Esophagus squamous epithelium (tissue), 5 donors: ENCODE data around the gene PRPF40A. TPM values are rescaled to one million over a fixed set of nuclear protein-coding genes. Genes with fewer than 3 reads are reported as not detected.
A peak's percentile ranks its signal among the peaks of the same experiment; 100 is the strongest.
"Not testable (repeated sequence)": the region's sequence is repeated elsewhere in the genome, so short reads cannot be mapped to it uniquely, and the experiment has no call there.

Experiments used
- DNase-seq: peaks from one replicate; lab custom pipeline; 2025; lab: John Stamatoyannopoulos, UW
- H3K27ac ChIP-seq, 4 donors: fragments of 200-600 bp; sonication (generic); one replicate each; pipeline ENCODE4 v1.5.1; 2016 to 2019; ENCODE audit warnings: mild to moderate bottlenecking in 1 of 4
- H3K27me3 ChIP-seq, 4 donors: fragments of 200-600 bp; sonication (generic); 1 replicate in 3 of 4; 2 replicates in 1 of 4; pipeline versions ENCODE4 v1.5.1 to v1.6.0; 2017 to 2021; ENCODE audit warnings: antibody characterized with exemption in 1 of 4
- H3K36me3 ChIP-seq, 3 donors: fragments of 200-600 bp; sonication (generic); one replicate each; pipeline ENCODE4 v1.5.1; 2016 to 2019
- H3K4me1 ChIP-seq, 3 donors: fragments of 200-600 bp; sonication (generic); one replicate each; pipeline ENCODE4 v1.5.1; 2017 to 2019
- H3K4me3 ChIP-seq, 4 donors: fragments of 200-600 bp; sonication (generic); 1 replicate in 3 of 4; 2 replicates in 1 of 4; pipeline ENCODE4 v1.5.1; 2016 to 2019; ENCODE audit warnings: mild to moderate bottlenecking in 2 of 4, moderate library complexity in 1 of 4
- H3K9me3 ChIP-seq, 3 donors: fragments of 200-600 bp; sonication (generic); one replicate each; pipeline ENCODE4 v1.5.1; 2016 to 2019
- POLR2A ChIP-seq, 4 donors: fragments of 450-650 bp; IDR thresholded peaks; one replicate each; pipeline ENCODE4 v1.6.1; 2017; ENCODE audit warnings: antibody characterized with exemption in 4 of 4, mild to moderate bottlenecking in 4 of 4, moderate library complexity in 3 of 4
- WGBS, 2 donors: methylation state at CpG; one replicate each; pipeline ENCODE4 v1.1.5; 2018; 5-methylcytosine and 5-hydroxymethylcytosine counted together
- intact Hi-C: fragments of 100-400 bp; cut with DNase I; formaldehyde crosslinking; loops from one replicate; pipeline ENCODE4 v1.15.0; 2022
- total RNA-seq, 4 donors: library from RNA; depleted of rRNA; stranded (reverse); fragments of >200 nt; gene quantifications; one replicate each; pipeline ENCODE4 v1.1.0, GENCODE V29; 2016
- TF ChIP-seq, protein P1 (sequence below), 6 experiments: fragments of 450-650 bp in 4 of 6; fragments of 200-600 bp in 2 of 6; sonication (generic) in 2 of 6; IDR thresholded peaks; one replicate each; pipeline ENCODE4 v1.5.1; 2016 to 2019; ENCODE audit warnings: antibody characterized with exemption in 6 of 6, mild to moderate bottlenecking in 4 of 6, moderate library complexity in 4 of 6
- donor health status: DM: yes; HTN: yes; CAD: no.

The PRPF40A gene
- total RNA-seq, result 100 to 1,000 TPM in 2 of 4 donors, 10 to 100 TPM in 2; 90.8 to 123 (median 99.6) TPM

DNA sequence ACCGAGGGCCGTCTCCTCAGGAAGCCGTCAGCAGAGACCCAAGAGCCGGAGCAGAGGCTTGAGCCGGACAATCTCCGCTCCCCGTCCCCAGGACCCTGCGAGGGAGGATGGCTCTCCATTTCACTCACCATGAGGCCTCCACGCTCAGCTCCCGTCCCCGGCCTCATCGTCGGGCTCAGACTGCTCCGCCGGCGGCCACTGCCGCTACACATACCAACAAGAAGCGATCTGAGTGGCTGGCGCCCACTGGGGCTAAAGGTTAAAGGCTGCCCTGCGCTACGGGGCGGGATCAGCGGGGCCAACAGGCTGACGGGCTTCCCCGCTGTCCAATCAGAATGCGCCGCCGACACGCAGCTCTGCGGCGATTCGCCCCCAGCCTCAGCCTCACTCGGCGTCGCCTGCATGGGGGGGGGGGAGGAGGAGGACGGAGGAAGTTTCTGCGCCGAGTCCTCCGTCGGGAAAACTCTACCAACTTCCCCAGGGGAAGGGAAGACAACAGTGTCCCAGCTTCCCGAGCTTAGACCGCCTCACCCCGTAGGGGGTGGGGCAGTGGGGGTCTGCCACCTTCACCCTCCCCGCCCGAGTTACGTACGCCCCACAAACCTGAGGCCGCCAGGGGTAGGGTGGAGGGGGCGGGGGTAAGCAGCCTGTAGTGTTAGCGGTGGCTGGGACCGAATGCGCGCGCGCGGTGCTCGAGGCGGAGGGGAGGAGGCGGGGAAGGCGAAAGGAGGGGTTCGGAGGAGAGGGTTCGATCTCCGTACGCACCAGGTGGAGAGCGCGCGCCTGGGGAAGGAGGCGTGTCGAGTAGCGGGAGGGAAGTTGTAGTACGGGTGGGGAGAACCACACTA is at the start of gene PRPF40A:
Gene PRPF40A (minus strand): TSS at position 234 of the 848 bp plus-strand sequence. CDS start 22 bp downstream, at position 212.
- Histone ChIP-seq H3K36me3 (peaks cover 0 to 29% (median 0%) of the 10 kb centered on the region in 3 donors), H3K27me3 (no peaks in the 10 kb centered on the region), H3K4me1 (peaks cover 4 to 67% (median 27%) of the 10 kb centered on the region in 3 donors), H3K27ac (peak within 1 kb of the TSS; percentile 97 to 100 (median 98)), H3K4me3 (peak within 1 kb of the TSS; percentile 60 to 94 (median 85)), H3K9me3 (no peaks in the 10 kb centered on the region)
- WGBS, 2 donors, result 1 to 2% methylated on average over 25 to 26 of the region's 71 CpGs
- TF ChIP-seq POLR2A (IDR thresholded peaks at IDR 0.05), result peak in 3 of 4 donors; percentile 54 to 89 (median 77)
- TF ChIP-seq, protein P1, sequence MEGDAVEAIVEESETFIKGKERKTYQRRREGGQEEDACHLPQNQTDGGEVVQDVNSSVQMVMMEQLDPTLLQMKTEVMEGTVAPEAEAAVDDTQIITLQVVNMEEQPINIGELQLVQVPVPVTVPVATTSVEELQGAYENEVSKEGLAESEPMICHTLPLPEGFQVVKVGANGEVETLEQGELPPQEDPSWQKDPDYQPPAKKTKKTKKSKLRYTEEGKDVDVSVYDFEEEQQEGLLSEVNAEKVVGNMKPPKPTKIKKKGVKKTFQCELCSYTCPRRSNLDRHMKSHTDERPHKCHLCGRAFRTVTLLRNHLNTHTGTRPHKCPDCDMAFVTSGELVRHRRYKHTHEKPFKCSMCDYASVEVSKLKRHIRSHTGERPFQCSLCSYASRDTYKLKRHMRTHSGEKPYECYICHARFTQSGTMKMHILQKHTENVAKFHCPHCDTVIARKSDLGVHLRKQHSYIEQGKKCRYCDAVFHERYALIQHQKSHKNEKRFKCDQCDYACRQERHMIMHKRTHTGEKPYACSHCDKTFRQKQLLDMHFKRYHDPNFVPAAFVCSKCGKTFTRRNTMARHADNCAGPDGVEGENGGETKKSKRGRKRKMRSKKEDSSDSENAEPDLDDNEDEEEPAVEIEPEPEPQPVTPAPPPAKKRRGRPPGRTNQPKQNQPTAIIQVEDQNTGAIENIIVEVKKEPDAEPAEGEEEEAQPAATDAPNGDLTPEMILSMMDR (IDR thresholded peaks at IDR 0.05), result peak in 1 of 6 experiments; percentile 17
- intact Hi-C loops, result no loop called here
- DNase-seq, result peak; percentile 88

DNA sequence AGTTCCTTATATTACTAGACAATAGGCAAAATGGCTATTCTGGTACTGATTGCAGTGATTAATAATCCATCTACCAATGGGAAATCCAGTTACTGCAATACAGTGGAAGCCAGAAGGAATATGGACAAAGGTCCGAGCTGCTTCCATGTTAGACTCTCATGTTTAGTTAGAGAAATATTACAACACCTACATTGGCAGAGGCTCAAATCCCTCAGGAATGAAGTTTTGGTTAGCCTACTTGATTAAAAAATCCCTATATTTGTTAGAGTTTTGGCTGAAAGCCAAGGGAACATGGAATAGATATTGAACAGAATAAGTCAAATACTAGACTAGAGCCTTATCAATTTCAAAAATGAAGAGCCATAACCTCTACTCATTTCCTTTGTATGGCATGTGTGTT is 49.7 kb upstream of the PRPF40A start:
- DNase-seq, result no peak
- intact Hi-C loops, result no loop called here
- WGBS, 2 donors, result 58 to 69% methylated on average over 1 of the region's 1 CpG
- TF ChIP-seq POLR2A (IDR thresholded peaks at IDR 0.05), result no peak
- TF ChIP-seq, protein P1 (IDR thresholded peaks at IDR 0.05), result no peak
- Histone ChIP-seq H3K4me1 (no peaks in the 10 kb centered on the region), H3K9me3 (no peaks in the 10 kb centered on the region), H3K27me3 (no peaks in the 10 kb centered on the region), H3K36me3 (peaks cover 0 to 20% (median 0%) of the 10 kb centered on the region in 3 donors), H3K4me3 (no peak overlapping the region), H3K27ac (no peak overlapping the region)

DNA sequence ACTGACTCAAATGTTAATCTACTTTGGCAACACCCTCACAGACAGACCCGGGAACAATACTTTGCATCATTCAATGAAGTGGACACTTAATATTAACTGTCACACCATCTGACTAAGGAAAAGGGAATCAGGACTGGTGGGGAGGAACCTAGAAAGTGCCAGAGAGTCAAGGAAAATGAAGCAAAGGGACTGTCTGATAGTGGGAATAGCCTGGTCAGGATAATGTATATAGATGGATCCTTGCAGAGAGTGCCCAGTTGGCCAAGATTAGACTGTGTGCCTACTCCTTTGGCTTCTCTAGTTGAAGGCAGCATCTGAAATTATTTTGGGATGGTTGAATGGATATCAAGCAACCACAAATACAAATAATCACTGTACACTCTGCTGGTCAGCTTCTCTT is 46.4 kb upstream of the PRPF40A start:
- H3K4me1 ChIP-seq, result no peaks in the 10 kb centered on the region

DNA sequence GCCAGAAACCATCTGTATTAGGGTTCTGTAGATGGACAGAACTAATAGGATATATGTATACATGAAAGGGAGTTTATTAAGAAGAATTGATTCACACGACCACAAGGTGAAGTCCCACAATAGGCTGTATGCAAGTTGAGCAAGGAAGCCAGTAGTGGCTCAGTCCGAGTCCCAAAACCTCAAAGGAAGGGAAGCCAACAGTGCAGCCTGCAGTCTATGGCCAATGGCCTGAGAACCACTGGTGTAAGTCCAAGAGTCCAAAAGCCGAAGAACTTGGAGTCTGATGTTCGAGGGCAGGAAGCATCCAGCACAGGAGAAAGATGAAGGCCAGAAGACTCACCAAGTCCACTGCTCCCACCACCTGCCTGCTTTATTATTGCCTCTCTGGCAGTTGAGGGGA is 45.9 kb upstream of the PRPF40A start:
- intact Hi-C loops, H3K27me3 ChIP-seq, DNase-seq, H3K9me3 ChIP-seq, H3K27ac ChIP-seq, H3K4me3 ChIP-seq, H3K4me1 ChIP-seq: not testable (repeated sequence)
- 71 to 96% methylated on average over 4 of the region's 4 CpGs for WGBS, 2 donors
- H3K36me3 ChIP-seq, result peaks cover 0 to 56% (median 6%) of the 10 kb centered on the region in 3 donors

More for the DNA sequence above, 46.4 kb upstream of the PRPF40A start:
- Histone ChIP-seq H3K36me3 (peaks cover 0 to 52% (median 6%) of the 10 kb centered on the region in 3 donors), H3K9me3 (no peaks in the 10 kb centered on the region), H3K27ac (no peak overlapping the region), H3K27me3 (no peaks in the 10 kb centered on the region), H3K4me3 (no peak overlapping the region)
- TF ChIP-seq, protein P1 (IDR thresholded peaks at IDR 0.05), result no peak
- TF ChIP-seq POLR2A (IDR thresholded peaks at IDR 0.05), result no peak
- no peak for DNase-seq
- 69 to 88% methylated on average over 1 of the region's 1 CpG for WGBS, 2 donors
- intact Hi-C loops, result no loop called here

DNA sequence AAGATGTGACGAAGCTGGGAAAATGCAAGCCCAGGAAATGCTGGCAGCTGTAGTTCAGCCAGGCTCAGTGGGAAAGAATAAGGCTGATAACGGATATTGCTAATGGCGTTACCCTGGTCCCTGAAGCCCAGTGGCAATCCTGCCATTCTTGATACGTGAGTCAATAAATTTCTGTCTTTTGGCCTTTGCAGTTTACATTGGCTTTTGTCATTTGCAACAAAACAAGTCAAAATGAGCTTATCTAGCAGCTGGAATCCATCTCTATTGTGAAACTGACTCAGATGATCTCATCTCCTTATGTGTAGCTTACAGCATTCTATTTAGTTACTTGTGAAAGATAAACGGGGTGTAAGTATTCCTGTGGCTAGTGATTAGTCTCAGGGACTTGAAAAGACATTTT is 44.9 kb upstream of the PRPF40A start:
- Histone ChIP-seq H3K4me1 (no peaks in the 10 kb centered on the region), H3K4me3 (no peak overlapping the region), H3K27me3 (no peaks in the 10 kb centered on the region), H3K27ac (peak overlapping the region in 2 of 4 donors; percentile 11 to 16), H3K9me3 (no peaks in the 10 kb centered on the region), H3K36me3 (peaks cover 0 to 66% (median 6%) of the 10 kb centered on the region in 3 donors)
- TF ChIP-seq, protein P1 (IDR thresholded peaks at IDR 0.05), result no peak
- TF ChIP-seq POLR2A (IDR thresholded peaks at IDR 0.05), result no peak
- DNase-seq, result no peak
- intact Hi-C loops, result no loop called here
- 68 to 72% methylated on average over 5 of the region's 5 CpGs for WGBS, 2 donors
